ENCODE results near the gene RUBCN.
"Not testable (repeated sequence)": the region's sequence is repeated elsewhere in the genome, so short reads cannot be mapped to it uniquely, and the experiment has no call there.

DNA sequence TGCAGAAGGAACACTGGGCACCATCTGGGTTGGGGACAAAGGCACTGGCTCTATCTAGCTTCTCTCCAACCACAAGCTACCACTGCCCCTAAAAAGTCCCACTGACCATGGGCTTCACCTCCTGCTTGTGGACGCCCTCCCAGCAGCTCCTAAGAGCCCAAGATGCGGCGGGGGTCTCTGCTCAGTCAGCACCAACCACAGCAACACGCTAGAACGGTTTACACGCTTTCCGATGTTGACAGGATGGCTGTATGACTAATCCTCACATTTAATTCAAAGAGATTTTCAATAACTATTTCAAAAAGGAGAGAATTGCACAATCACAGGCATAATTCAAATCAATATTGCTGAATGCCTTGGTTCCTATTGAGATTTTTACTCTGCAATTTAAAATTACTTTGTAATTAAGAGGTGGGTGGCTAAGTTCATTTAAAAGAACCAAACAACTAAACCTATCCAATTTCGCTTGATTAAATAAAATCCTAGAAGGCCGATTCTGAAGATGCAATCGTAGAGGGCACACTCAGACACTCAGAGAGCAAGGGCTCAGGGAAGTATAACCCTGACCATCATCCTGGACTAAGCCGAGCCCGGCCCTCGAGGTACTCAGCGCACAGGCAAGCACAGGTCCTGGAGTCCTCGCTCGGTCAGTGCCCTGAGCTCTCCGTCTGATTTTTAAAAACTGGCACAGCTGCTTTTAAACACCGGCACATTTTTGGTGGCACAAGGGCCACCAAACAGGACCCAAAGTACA is 110.1 kb downstream of the RUBCN start:
- TF ChIP-seq, protein P1, sequence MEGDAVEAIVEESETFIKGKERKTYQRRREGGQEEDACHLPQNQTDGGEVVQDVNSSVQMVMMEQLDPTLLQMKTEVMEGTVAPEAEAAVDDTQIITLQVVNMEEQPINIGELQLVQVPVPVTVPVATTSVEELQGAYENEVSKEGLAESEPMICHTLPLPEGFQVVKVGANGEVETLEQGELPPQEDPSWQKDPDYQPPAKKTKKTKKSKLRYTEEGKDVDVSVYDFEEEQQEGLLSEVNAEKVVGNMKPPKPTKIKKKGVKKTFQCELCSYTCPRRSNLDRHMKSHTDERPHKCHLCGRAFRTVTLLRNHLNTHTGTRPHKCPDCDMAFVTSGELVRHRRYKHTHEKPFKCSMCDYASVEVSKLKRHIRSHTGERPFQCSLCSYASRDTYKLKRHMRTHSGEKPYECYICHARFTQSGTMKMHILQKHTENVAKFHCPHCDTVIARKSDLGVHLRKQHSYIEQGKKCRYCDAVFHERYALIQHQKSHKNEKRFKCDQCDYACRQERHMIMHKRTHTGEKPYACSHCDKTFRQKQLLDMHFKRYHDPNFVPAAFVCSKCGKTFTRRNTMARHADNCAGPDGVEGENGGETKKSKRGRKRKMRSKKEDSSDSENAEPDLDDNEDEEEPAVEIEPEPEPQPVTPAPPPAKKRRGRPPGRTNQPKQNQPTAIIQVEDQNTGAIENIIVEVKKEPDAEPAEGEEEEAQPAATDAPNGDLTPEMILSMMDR (IDR thresholded peaks at IDR 0.05): not testable (repeated sequence)
- not testable (repeated sequence) for TF ChIP-seq POLR2A (IDR thresholded peaks at IDR 0.05)
